HFF-Myc (cell line): ENCODE results near the gene SSC4D.
A peak's percentile ranks its signal among the peaks of the same experiment; 100 is the strongest.
"Not testable (repeated sequence)": the region's sequence is repeated elsewhere in the genome, so short reads cannot be mapped to it uniquely, and the experiment has no call there.

ENCODE experiments used
- DNase-seq: peaks from one replicate; pipeline ENCODE4 v3.0.0-alpha.2; 2011; ENCODE audit warnings: low read depth; ENCODE audit errors: extremely low read depth
- H3K4me3 ChIP-seq: replicated peaks from 2 replicates; pipeline ENCODE4 v1.5.1; 2011; ENCODE audit warnings: low read depth, mild to moderate bottlenecking, control low read depth, low read length
- TF ChIP-seq, protein P1 (sequence below): IDR thresholded peaks from 2 replicates; pipeline ENCODE4 v1.5.1; 2012; ENCODE audit warnings: mild to moderate bottlenecking, low read depth, low read length, control low read depth; ENCODE audit errors: missing control alignments

The SSC4D gene

DNA sequence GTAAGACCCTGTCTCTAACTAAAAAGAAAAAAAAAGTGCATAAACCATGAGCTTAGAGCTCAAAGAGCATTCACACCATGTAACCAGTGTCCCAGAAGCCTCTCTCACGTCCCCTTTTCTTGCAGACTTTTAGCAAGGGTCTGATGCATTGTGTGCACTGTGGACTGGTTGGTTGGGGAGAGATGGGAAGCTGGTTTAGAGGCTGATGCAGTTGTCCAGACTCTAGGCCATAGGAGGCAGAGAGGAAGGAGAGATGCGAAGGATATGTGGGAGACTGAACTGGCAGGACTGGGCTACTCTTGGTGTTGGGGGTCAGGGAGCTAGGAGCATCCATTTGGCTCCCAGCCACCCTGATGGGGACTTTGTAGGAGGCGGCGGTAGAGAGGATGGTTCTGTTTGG is 1.8 kb downstream of the SSC4D start:
- TF ChIP-seq, protein P1, sequence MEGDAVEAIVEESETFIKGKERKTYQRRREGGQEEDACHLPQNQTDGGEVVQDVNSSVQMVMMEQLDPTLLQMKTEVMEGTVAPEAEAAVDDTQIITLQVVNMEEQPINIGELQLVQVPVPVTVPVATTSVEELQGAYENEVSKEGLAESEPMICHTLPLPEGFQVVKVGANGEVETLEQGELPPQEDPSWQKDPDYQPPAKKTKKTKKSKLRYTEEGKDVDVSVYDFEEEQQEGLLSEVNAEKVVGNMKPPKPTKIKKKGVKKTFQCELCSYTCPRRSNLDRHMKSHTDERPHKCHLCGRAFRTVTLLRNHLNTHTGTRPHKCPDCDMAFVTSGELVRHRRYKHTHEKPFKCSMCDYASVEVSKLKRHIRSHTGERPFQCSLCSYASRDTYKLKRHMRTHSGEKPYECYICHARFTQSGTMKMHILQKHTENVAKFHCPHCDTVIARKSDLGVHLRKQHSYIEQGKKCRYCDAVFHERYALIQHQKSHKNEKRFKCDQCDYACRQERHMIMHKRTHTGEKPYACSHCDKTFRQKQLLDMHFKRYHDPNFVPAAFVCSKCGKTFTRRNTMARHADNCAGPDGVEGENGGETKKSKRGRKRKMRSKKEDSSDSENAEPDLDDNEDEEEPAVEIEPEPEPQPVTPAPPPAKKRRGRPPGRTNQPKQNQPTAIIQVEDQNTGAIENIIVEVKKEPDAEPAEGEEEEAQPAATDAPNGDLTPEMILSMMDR: no peak
- H3K4me3 ChIP-seq: no peak overlapping the region
- no peak for DNase-seq

DNA sequence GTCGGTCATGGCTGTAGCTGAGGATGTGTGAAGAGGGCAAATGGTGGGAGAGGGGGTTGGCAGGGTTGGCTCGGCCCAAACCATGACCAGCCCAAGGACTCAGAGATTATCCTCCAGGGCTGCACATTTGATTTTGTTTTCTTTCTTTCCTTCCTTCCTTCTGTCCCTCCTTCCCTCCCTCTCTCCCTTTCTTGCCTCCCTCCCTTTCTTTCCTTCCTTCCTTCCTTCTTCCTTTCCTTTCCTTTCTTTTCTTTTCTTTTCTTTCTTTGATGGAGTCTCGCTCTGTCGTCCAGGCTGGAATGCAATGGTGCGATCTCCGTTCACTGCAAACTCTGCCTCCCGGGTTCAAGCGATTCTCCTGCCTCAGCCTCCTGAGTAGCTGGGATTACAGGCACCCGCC is 3.8 kb downstream of the SSC4D start:
- TF ChIP-seq, protein P1: no peak
- no peak for DNase-seq
- H3K4me3 ChIP-seq: no peak overlapping the region

DNA sequence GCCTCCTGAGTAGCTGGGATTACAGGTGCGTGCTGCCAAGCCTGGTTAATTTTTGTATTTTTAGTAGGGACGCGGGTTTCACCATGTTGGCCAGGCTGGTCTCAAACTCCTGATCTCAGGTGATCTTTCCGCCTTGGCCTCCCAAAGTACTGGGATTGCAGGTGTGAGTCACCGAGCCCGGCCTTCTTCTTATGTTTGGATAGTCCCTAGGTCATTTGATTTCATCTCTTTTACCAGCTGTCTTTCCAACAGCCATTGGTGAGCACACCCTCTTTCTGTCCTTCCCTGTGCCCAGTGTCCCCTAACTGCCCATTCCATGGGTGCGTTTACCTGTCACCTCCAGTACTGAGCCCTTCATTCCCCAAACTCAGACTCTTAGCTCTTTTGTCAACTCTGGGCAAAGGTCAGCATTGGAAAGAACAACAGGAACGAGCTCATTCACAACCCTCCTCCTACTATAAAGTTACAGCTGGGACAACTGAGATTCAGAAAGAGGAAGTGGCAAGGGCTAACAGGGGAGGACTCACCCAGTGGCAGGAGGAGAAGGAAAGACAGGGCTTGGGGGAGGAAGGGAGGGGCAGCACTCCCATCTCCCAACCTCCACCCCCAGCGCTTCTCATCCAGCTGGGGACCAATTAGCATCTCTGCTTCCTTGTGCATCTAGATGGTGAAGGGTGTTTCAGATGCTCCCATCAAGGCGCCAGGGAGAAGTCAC is 5.6 kb downstream of the SSC4D start:
- H3K4me3 ChIP-seq: no peak overlapping the region
- DNase-seq: no peak
- TF ChIP-seq, protein P1: no peak

DNA sequence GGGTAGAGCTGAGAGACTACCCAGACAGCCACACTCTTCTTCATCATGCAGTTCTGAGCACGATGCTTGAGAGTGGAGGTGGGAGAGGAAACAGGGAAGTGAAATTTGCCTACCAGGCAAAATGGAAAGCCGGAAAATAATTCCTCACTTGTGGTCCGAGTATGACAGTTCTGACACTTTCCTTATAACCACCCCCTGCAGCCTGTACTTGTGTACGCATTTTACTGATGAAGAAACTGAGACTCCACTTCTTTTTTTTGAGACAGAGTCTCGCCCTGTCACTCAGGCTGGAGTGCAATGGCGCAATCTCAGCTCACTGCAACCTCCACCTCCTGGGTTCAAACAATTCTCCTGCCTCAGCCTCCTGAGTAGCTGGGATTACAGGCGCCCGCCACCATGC is 6.4 kb downstream of the SSC4D start:
- DNase-seq, H3K4me3 ChIP-seq: not testable (repeated sequence)

DNA sequence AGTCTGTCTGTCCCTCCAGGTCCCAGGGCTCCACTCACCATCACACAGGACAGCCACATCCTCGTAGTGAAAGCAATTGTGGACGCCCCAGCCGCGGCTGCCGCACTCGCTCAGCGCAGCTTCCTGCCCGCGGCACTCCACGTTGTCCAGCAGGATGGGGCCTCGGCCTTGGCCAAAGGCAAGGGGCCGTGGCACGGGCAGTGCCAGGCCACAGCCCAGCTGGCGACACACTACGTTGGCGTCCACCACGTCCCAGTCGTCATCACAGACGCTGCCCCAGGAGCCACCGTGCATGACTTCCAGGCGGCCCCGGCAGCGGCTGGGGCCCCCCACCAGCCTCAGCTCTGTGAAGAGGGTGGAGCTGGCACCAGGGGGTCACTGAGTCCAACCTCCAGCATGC is 9.2 kb downstream of the SSC4D start:
- TF ChIP-seq, protein P1: no peak
- no peak for DNase-seq
- no peak overlapping the region for H3K4me3 ChIP-seq

DNA sequence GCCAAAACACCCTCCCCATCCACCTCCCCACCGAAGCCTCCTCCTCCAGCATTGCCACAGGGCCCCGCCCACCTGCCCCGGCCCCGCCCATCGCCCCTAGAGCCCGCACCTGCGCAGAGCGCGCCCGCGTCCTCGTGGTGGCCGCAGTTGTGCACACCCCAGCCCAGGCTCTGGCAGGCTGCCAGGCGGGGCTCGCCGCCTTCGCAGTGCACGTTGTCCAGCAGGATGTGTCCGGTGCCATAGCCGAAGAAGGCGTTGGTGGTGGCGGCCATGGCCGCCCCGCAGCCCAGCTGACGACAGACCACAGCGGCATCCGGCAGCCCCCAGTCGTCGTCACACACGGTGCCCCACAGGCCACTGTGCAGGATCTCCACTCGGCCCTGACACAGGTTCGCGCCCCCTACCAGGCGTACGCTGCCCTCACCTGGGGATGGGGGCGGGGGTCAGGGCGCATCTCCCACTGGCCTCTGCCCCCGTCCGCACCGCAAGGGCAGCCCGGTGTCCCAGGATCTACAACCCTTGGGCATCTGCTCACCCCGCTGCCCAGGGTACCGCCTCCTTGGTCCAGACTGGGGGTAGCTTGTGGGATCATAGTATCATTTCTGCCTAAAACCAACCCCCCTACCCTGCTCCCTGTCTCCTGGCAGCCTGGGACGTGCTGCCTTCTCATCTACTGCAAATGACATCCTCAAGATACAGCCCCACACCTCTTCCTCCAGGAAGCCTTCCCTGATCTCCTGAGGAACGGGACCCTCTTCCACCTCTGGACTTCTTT is 11.9 kb downstream of the SSC4D start:
- peak overlapping the region; percentile 47 for H3K4me3 ChIP-seq
- TF ChIP-seq, protein P1: no peak
- DNase-seq: no peak

DNA sequence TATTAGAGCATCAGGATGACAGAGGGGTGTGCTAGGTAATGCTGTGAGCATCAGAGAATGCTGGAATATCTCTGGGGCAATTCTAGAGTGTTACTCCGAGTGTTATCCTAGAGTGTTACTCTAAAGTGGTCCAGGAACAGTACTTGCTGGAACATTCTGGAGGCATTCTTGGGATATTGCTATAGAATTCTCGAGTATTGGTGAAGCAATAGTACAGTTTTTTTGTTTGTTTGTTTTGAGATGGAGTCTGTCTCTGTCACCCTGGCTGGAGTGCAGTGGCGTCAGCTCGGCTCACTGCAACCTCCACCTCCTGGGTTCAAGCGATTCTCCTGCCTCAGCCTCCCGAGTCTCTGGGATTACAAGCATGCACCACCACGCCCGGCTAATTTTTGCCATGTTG is 12.6 kb downstream of the SSC4D start:
- no peak overlapping the region for H3K4me3 ChIP-seq
- no peak for DNase-seq
- TF ChIP-seq, protein P1: no peak
